CD4-positive, alpha-beta T cell (primary cell): ENCODE results near the gene ADAMTS12. TPM values are rescaled to one million over a fixed set of nuclear protein-coding genes. Genes with fewer than 3 reads are reported as not detected.

Experiments
- ATAC-seq: fragments of 200-7000 bp; cut with Tn5 transposase; one replicate; pipeline ENCODE4 v1.10.0; 2022; ENCODE audit warnings: mild to moderate bottlenecking; ENCODE audit not compliant: poor library complexity
- CTCF ChIA-PET: fragments of 350-600 bp; sonication (Branson Sonifier 250); formaldehyde crosslinking; loops from one replicate; lab custom pipeline; 2021; ENCODE audit warnings: antibody characterized with exemption, inconsistent platforms; lab: Charles Lee
- POLR2A ChIA-PET: fragments of 350-600 bp; sonication (Branson Sonifier 250); formaldehyde crosslinking; loops from one replicate; lab custom pipeline; 2021; ENCODE audit warnings: antibody characterized with exemption, inconsistent platforms; lab: Charles Lee
- DNase-seq, 14 experiments: peaks; one replicate each; pipeline ENCODE4 v3.0.0-alpha.2; 2013 to 2020; ENCODE audit warnings: mixed read lengths in 2 of 14
- H3K27ac ChIP-seq, 2 donors: one replicate each; pipeline versions ENCODE4 v1.5.1 to v1.7.0; 2013; ENCODE audit warnings: low read length in 2 of 2, low read depth in 1 of 2, mild to moderate bottlenecking in 1 of 2
- H3K27me3 ChIP-seq, 2 experiments: 1 replicate in 1 of 2; 2 replicates in 1 of 2; pipeline versions ENCODE4 v1.6.1 to v1.7.0; 2013; ENCODE audit warnings: low read length in 2 of 2, control low read depth in 1 of 2, mild to moderate bottlenecking in 1 of 2, moderate library complexity in 1 of 2; ENCODE audit not compliant: insufficient read depth in 2 of 2, control insufficient read depth in 1 of 2
- H3K36me3 ChIP-seq: one replicate; pipeline ENCODE4 v1.6.1; 2013; ENCODE audit warnings: low read length, control low read depth; ENCODE audit not compliant: insufficient read depth
- H3K4me1 ChIP-seq: one replicate; pipeline ENCODE4 v1.6.1; 2013; ENCODE audit warnings: low read length, control low read depth; ENCODE audit not compliant: insufficient read depth
- H3K4me3 ChIP-seq: one replicate; pipeline ENCODE4 v1.5.1; 2013; ENCODE audit warnings: mild to moderate bottlenecking, low read length, moderate library complexity
- H3K9me3 ChIP-seq, 2 experiments: 1 replicate in 1 of 2; 2 replicates in 1 of 2; pipeline versions ENCODE4 v1.6.1 to v1.7.0; 2013; ENCODE audit warnings: low read length in 2 of 2, mild to moderate bottlenecking in 2 of 2, control low read depth in 1 of 2, moderate library complexity in 1 of 2; ENCODE audit not compliant: control insufficient read depth in 1 of 2, insufficient read depth in 1 of 2
- H3K27ac Mint-ChIP-seq: one replicate; pipeline ENCODE4 v1.8.0; 2020; ENCODE audit warnings: mixed read lengths
- H3K27me3 Mint-ChIP-seq: one replicate; pipeline ENCODE4 v1.8.0; 2021; ENCODE audit warnings: mixed read lengths
- H3K36me3 Mint-ChIP-seq: one replicate; pipeline ENCODE4 v1.8.0; 2021; ENCODE audit warnings: low read depth, mixed read lengths
- H3K4me1 Mint-ChIP-seq: one replicate; pipeline ENCODE4 v1.8.0; 2021; ENCODE audit warnings: low read depth, mixed read lengths
- H3K4me3 Mint-ChIP-seq: one replicate; pipeline ENCODE4 v1.8.0; 2020; ENCODE audit warnings: mild to moderate bottlenecking, mixed read lengths
- H3K9me3 Mint-ChIP-seq: one replicate; pipeline ENCODE4 v1.8.0; 2020; ENCODE audit warnings: mixed read lengths
- CTCF ChIP-seq: fragments of 200-600 bp; IDR thresholded peaks from one replicate; pipeline ENCODE4 v1.8.0; 2022; ENCODE audit warnings: antibody characterized with exemption, mild to moderate bottlenecking
- intact Hi-C, 2 experiments: fragments of 100-400 bp; cut with DNase I in 1 of 2; cut with micrococcal nuclease in 1 of 2; formaldehyde crosslinking; loops; one replicate each; pipeline versions ENCODE4 v1.15.1 to v1.9.0; 2023 to 2025; cut with DNase I, micrococcal nuclease
- total RNA-seq, 174 experiments: library from RNA in 2 of 174; stranded (reverse) in 2 of 174; gene quantifications; one replicate each; pipeline ENCODE4 v1.2.3 and lab custom pipeline; 2021 to 2026

Gene ADAMTS12
- total RNA-seq, 2 experiments from 2014 or later = 0.06 TPM; not detected in 1

DNA sequence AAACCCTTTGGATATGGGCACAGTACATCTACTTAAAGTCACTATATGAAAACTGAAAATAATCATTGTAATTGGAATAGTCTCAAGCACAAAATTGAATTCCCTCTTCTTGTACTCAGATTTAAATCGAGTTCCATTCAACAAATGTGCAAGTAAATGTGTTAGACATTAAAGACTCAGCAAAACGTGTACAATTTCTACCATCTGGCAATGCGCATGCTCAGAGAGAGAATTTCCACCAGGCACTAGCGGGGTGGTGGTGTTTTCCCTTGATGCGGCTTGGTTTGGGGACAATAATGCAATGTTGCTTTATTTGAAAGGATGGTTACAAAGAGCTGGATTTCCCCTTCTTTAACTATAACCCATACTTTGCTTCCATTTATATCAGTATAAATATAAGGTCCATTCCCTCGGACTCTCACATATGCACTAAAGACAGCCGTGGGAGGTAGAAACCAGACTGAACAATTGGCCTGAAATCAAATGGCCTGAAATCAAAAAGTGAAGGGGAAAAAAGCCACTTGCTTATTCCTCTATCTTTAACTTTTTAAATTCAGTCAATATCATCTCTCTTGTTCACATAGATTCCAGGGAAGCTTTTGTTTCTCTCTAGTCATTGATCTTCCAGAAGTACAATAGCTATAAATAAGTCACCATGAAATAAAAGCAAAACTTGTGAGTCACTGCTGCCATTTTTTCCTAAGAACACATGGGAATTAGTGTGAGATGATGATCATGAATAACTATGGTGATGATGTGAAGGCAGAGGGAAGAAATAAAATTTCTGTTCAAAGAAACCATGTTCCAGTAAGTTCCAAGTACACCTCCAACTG lies 59.2 kb downstream of the ADAMTS12 start:
- Histone ChIP-seq H3K4me3 (no peak overlapping the region), H3K9me3 (no peaks in the 10 kb centered on the region), H3K27ac (no peak overlapping the region), H3K4me1 (no peaks in the 10 kb centered on the region), H3K27me3 (no peaks in the 10 kb centered on the region), H3K36me3 (no peaks in the 10 kb centered on the region)
- Mint-ChIP-seq H3K9me3 (no peaks in the 10 kb centered on the region), H3K4me1 (no peaks in the 10 kb centered on the region), H3K27ac (no peak overlapping the region), H3K4me3 (no peak overlapping the region), H3K36me3 (no peaks in the 10 kb centered on the region), H3K27me3 (peaks cover 10% of the 10 kb centered on the region)
- TF ChIP-seq CTCF = no peak
- no peak for ATAC-seq
- ChIA-PET POLR2A (no interaction called here), CTCF (no interaction called here)
- no peak for DNase-seq
- intact Hi-C loops = no loop called here

DNA sequence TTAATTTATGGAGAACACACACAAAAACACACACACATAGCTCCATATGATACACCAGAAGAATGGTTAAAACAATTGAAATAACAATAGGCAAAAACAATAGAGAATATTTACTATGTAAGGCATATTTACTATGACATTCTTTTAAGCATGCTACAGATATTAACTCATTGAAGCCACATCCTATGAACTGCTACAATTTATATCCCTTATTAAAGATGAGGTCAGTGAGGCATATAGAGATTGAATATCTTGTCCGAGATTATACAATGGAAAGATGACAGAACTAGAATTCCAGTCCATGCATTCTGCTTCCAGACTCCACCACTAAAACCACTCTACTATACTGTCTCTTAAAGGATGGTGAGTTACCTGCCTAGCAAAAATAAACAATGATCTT lies 60.7 kb downstream of the ADAMTS12 start:
- TF ChIP-seq CTCF = no peak
- H3K27ac ChIP-seq = no peak overlapping the region
- Mint-ChIP-seq H3K4me1 (no peaks in the 10 kb centered on the region), H3K27me3 (peaks cover 10% of the 10 kb centered on the region), H3K9me3 (no peaks in the 10 kb centered on the region), H3K4me3 (no peak overlapping the region), H3K36me3 (no peaks in the 10 kb centered on the region), H3K27ac (no peak overlapping the region)
- no peaks in the 10 kb centered on the region for H3K9me3 ChIP-seq
- H3K27me3 ChIP-seq = no peaks in the 10 kb centered on the region
- no peak for DNase-seq
- H3K4me3 ChIP-seq = no peak overlapping the region
- H3K36me3 ChIP-seq = no peaks in the 10 kb centered on the region
- ChIA-PET CTCF (no interaction called here), POLR2A (no interaction called here)
- intact Hi-C loops = no loop called here
- no peaks in the 10 kb centered on the region for H3K4me1 ChIP-seq
- ATAC-seq = no peak

DNA sequence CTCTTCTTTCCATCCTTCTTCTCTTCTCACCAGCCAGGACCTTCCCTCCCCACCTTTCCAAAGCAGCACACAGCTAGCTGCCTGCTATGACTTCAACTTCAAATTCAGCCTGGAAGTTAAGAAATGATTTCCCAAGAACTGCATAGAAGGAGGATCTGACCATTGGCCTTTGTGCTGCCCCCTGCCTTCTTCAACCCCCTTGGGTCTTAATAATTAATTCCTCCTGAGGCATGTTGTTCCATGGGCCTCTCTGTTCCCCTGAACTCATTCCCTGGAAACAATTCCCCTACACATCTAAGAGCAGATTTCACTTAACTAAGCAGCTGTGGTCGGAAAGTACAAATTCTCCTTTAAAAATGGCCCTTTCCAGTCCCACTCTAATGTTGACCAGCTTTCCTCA lies 62.4 kb downstream of the ADAMTS12 start:
- H3K4me3 ChIP-seq = no peak overlapping the region
- POLR2A ChIA-PET = no interaction called here
- no peaks in the 10 kb centered on the region for H3K36me3 ChIP-seq
- no peak overlapping the region for H3K27ac ChIP-seq
- H3K27me3 Mint-ChIP-seq = peaks cover 10% of the 10 kb centered on the region
- DNase-seq = no peak
- ATAC-seq = no peak
- no peaks in the 10 kb centered on the region for H3K9me3 ChIP-seq
- H3K36me3 Mint-ChIP-seq = no peaks in the 10 kb centered on the region
- CTCF ChIA-PET = no interaction called here
- no peak overlapping the region for H3K4me3 Mint-ChIP-seq
- H3K27ac Mint-ChIP-seq = no peak overlapping the region
- no peaks in the 10 kb centered on the region for H3K27me3 ChIP-seq
- no peaks in the 10 kb centered on the region for H3K4me1 Mint-ChIP-seq
- no peaks in the 10 kb centered on the region for H3K4me1 ChIP-seq
- H3K9me3 Mint-ChIP-seq = no peaks in the 10 kb centered on the region
- no peak for TF ChIP-seq CTCF
- intact Hi-C loops = no loop called here
